H1 (cell line): ENCODE data around the gene ZNF423. TPM values are rescaled to one million over a fixed set of nuclear protein-coding genes. Genes with fewer than 3 reads are reported as not detected.

ENCODE experiments used
- CTCF ChIA-PET: fragments of 300-600 bp; sonication (Branson Sonifier 250); formaldehyde crosslinking; loops from one replicate; lab custom pipeline; 2021; ENCODE audit not compliant: partially characterized antibody; lab: Charles Lee
- POLR2A ChIA-PET: fragments of 300-600 bp; sonication (Branson Sonifier 250); formaldehyde crosslinking; loops from one replicate; lab custom pipeline; 2021; ENCODE audit warnings: inconsistent platforms; ENCODE audit not compliant: partially characterized antibody; lab: Charles Lee
- DNase-seq, 2 experiments: peaks; one replicate each; pipeline versions ENCODE4 v3.0.0 to v3.0.0-alpha.2; 2010 to 2022; ENCODE audit warnings: low spot score in 2 of 2, low read depth in 1 of 2, mixed read lengths in 1 of 2
- FAIRE-seq: peaks from 2 replicates; lab custom pipeline; 2011; peaks lifted over from hg19 to GRCh38; lab: Jason Lieb, UNC
- H2AFZ ChIP-seq: 2 replicates; pipeline ENCODE4 v1.8.1; 2012; ENCODE audit warnings: low read length, inconsistent platforms
- H2AK5ac ChIP-seq: 2 replicates; pipeline ENCODE4 v1.6.1; 2013; ENCODE audit warnings: low read depth, low read length
- H2BK120ac ChIP-seq: replicated peaks from 2 replicates; pipeline ENCODE3; 2013; ENCODE audit warnings: low read depth, low read length, inconsistent platforms
- H2BK12ac ChIP-seq: 2 replicates; pipeline ENCODE4 v1.6.1; 2013; ENCODE audit warnings: low read depth, low read length
- H2BK15ac ChIP-seq: 2 replicates; pipeline ENCODE4 v1.6.1; 2013; ENCODE audit warnings: low read length
- H2BK20ac ChIP-seq: 2 replicates; pipeline ENCODE4 v1.6.1; 2013; ENCODE audit warnings: low read length
- H2BK5ac ChIP-seq: 2 replicates; pipeline ENCODE4 v1.6.1; 2013; ENCODE audit warnings: low read depth, low read length
- H3K14ac ChIP-seq: 2 replicates; pipeline ENCODE4 v1.6.1; 2013; ENCODE audit warnings: inconsistent platforms; ENCODE audit not compliant: insufficient read length
- H3K18ac ChIP-seq: 2 replicates; pipeline ENCODE4 v1.6.1; 2013; ENCODE audit warnings: low read length; ENCODE audit errors: extremely low read depth
- H3K23ac ChIP-seq: 2 replicates; pipeline ENCODE4 v1.6.1; 2013; ENCODE audit warnings: inconsistent platforms; ENCODE audit not compliant: insufficient read length
- H3K23me2 ChIP-seq: 2 replicates; pipeline ENCODE4 v1.6.1; 2013; ENCODE audit warnings: low read depth, low read length
- H3K27ac ChIP-seq: 2 replicates; pipeline ENCODE4 v1.6.1; 2011; ENCODE audit warnings: low read depth, low read length, inconsistent platforms
- H3K27me3 ChIP-seq, 4 experiments: replicated peaks in 1 of 4; 1 replicate in 1 of 4; 2 replicates in 3 of 4; pipeline versions ENCODE4 v1.6.1 to v1.8.1; 2011 to 2013; ENCODE audit warnings: low read length in 3 of 4, mild to moderate bottlenecking in 3 of 4, inconsistent platforms in 2 of 4, mixed read lengths in 2 of 4, moderate library complexity in 1 of 4; ENCODE audit not compliant: control insufficient read depth in 3 of 4, insufficient read depth in 3 of 4; ENCODE audit errors: extremely low read depth in 1 of 4
- H3K36me3 ChIP-seq, 4 experiments: 2 replicates each; pipeline versions ENCODE4 v1.6.1 to v1.8.1; 2011 to 2013; ENCODE audit warnings: mild to moderate bottlenecking in 4 of 4, low read length in 3 of 4, moderate library complexity in 2 of 4, control low read depth in 1 of 4, inconsistent platforms in 1 of 4; ENCODE audit not compliant: insufficient read depth in 4 of 4, control insufficient read depth in 2 of 4
- H3K4ac ChIP-seq: replicated peaks from 2 replicates; pipeline ENCODE3; 2013; ENCODE audit warnings: low read length, low read depth, mixed read lengths, inconsistent platforms; ENCODE audit not compliant: insufficient read length
- H3K4me1 ChIP-seq, 4 experiments: replicated peaks in 1 of 4; 1 replicate in 1 of 4; 2 replicates in 3 of 4; pipeline versions ENCODE4 v1.6.1 to v1.8.1; 2011 to 2013; ENCODE audit warnings: low read length in 3 of 4, inconsistent platforms in 2 of 4, mixed read lengths in 1 of 4; ENCODE audit not compliant: insufficient read depth in 4 of 4, control insufficient read depth in 3 of 4
- H3K4me2 ChIP-seq, 2 experiments: 2 replicates each; pipeline versions ENCODE4 v1.6.1 to v1.8.1; 2011 to 2013; ENCODE audit warnings: low read depth in 2 of 2, low read length in 2 of 2, control low read depth in 1 of 2, inconsistent platforms in 1 of 2, mild to moderate bottlenecking in 1 of 2; ENCODE audit not compliant: insufficient read depth in 1 of 2
- H3K4me3 ChIP-seq, 4 experiments: fragments of 200-600, 300-600 bp in 1 of 4; sonication (generic), shearing (Covaris generic), sonication (Bioruptor Twin) in 1 of 4; 2 replicates each; pipeline versions ENCODE4 v1.5.1 to v1.8.1; 2011 to 2016; ENCODE audit warnings: low read length in 4 of 4, low read depth in 3 of 4, control low read depth in 2 of 4, inconsistent platforms in 2 of 4, mild to moderate bottlenecking in 2 of 4, mixed read lengths in 1 of 4, moderate library complexity in 1 of 4; ENCODE audit not compliant: insufficient read depth in 2 of 4; ENCODE audit errors: extremely low read depth in 1 of 4
- H3K56ac ChIP-seq: replicated peaks from 2 replicates; pipeline ENCODE3; 2013; ENCODE audit warnings: low read depth, mild to moderate bottlenecking, mixed read lengths, low read length, inconsistent platforms; ENCODE audit not compliant: insufficient read length
- H3K79me1 ChIP-seq: 2 replicates; pipeline ENCODE4 v1.6.1; 2013; ENCODE audit warnings: low read depth, low read length, control low read depth
- H3K79me2 ChIP-seq, 2 experiments: 2 replicates each; pipeline versions ENCODE4 v1.6.1 to v1.8.1; 2012 to 2013; ENCODE audit warnings: low read length in 2 of 2, mild to moderate bottlenecking in 2 of 2, inconsistent platforms in 1 of 2; ENCODE audit not compliant: insufficient read depth in 2 of 2, control insufficient read depth in 1 of 2
- H3K9ac ChIP-seq, 4 experiments: replicated peaks in 1 of 4; 1 replicate in 1 of 4; 2 replicates in 3 of 4; pipeline versions ENCODE4 v1.6.1 to v1.8.1; 2011 to 2013; ENCODE audit warnings: low read depth in 3 of 4, low read length in 3 of 4, control low read depth in 2 of 4, mild to moderate bottlenecking in 2 of 4, moderate library complexity in 2 of 4, inconsistent platforms in 1 of 4; ENCODE audit errors: extremely low read depth in 1 of 4
- H3K9me3 ChIP-seq, 2 experiments: 2 replicates each; pipeline versions ENCODE4 v1.6.1 to v1.8.1; 2012 to 2013; ENCODE audit warnings: mild to moderate bottlenecking in 2 of 2, moderate library complexity in 2 of 2, control low read depth in 1 of 2, inconsistent platforms in 1 of 2, low read depth in 1 of 2, low read length in 1 of 2, mixed read lengths in 1 of 2; ENCODE audit not compliant: insufficient read depth in 2 of 2
- H4K20me1 ChIP-seq, 2 experiments: replicated peaks in 1 of 2; 2 replicates each; pipeline versions ENCODE3 to v1.8.1; 2011 to 2013; ENCODE audit warnings: inconsistent platforms in 2 of 2, low read length in 2 of 2, mild to moderate bottlenecking in 1 of 2; ENCODE audit not compliant: insufficient read depth in 2 of 2, control insufficient read depth in 1 of 2
- H4K5ac ChIP-seq: 2 replicates; pipeline ENCODE4 v1.6.1; 2013; ENCODE audit warnings: low read length, low read depth, mixed read lengths, inconsistent platforms; ENCODE audit not compliant: insufficient read length
- H4K8ac ChIP-seq: 2 replicates; pipeline ENCODE4 v1.8.0; 2013; ENCODE audit warnings: mild to moderate bottlenecking, moderate library complexity, low read length, inconsistent platforms; ENCODE audit not compliant: insufficient read depth; ENCODE audit errors: extremely low read depth
- H4K91ac ChIP-seq: replicated peaks from 2 replicates; pipeline ENCODE3; 2013; ENCODE audit warnings: low read length, mixed read lengths, inconsistent platforms; ENCODE audit not compliant: insufficient read length
- BCL11A ChIP-seq, 2 experiments: IDR thresholded peaks; one replicate each; pipeline ENCODE4 v1.6.1; 2011; ENCODE audit warnings: low read depth in 2 of 2, low read length in 2 of 2, mild to moderate bottlenecking in 2 of 2
- GABPA ChIP-seq: IDR thresholded peaks from 2 replicates; pipeline ENCODE4 v1.6.1; 2011; ENCODE audit warnings: mild to moderate bottlenecking, low read length, moderate library complexity, borderline replicate concordance; ENCODE audit not compliant: insufficient read depth
- HDAC2 ChIP-seq, 2 experiments: fragments of 300-600 bp in 1 of 2; sonication (generic) in 1 of 2; IDR thresholded peaks; 2 replicates each; pipeline ENCODE4 v1.6.1; 2011 to 2012; ENCODE audit warnings: low read depth in 2 of 2, low read length in 2 of 2, mild to moderate bottlenecking in 2 of 2, moderate library complexity in 2 of 2, borderline replicate concordance in 1 of 2, inconsistent platforms in 1 of 2
- NANOG ChIP-seq: IDR thresholded peaks from 2 replicates; pipeline ENCODE4 v1.6.1; 2011; ENCODE audit warnings: low read length, low read depth, mild to moderate bottlenecking, inconsistent platforms; ENCODE audit not compliant: insufficient read depth, poor library complexity, severe bottlenecking
- NRF1 ChIP-seq: IDR thresholded peaks from 2 replicates; pipeline ENCODE4 v1.6.1; 2011; ENCODE audit warnings: mild to moderate bottlenecking, low read depth, low read length, improper control_type of control experiment
- POU5F1 ChIP-seq: IDR thresholded peaks from 2 replicates; pipeline ENCODE4 v1.6.1; 2011; ENCODE audit warnings: low read depth, mild to moderate bottlenecking, low read length, moderate library complexity
- RXRA ChIP-seq: IDR thresholded peaks from 2 replicates; pipeline ENCODE4 v1.6.1; 2011; ENCODE audit warnings: low read depth, mild to moderate bottlenecking, low read length, moderate library complexity; ENCODE audit not compliant: insufficient read depth
- SP2 ChIP-seq: IDR thresholded peaks from 2 replicates; pipeline ENCODE4 v1.6.1; 2012; ENCODE audit warnings: mild to moderate bottlenecking, low read length, inconsistent platforms
- TEAD4 ChIP-seq: IDR thresholded peaks from 2 replicates; pipeline ENCODE4 v1.6.1; 2012; ENCODE audit warnings: low read depth, low read length, inconsistent platforms, mixed read lengths
- ZNF274 ChIP-seq: IDR thresholded peaks from 2 replicates; pipeline ENCODE4 v1.7.0; 2012; ENCODE audit warnings: low read length, borderline replicate concordance; ENCODE audit errors: extremely low read depth
- WGBS, 2 experiments: shearing (Covaris generic) in 1 of 2; methylation state at CpG; one replicate each; pipeline versions ENCODE4 v1.1.6 to v1.1.7; 2013 to 2015; ENCODE audit warnings: low lambda C conversion rate in 2 of 2, mixed read lengths in 2 of 2, inconsistent platforms in 1 of 2, low coverage in 1 of 2, missing lambda C conversion rate in 1 of 2; ENCODE audit not compliant: insufficient replicate concordance in 2 of 2, insufficient coverage in 1 of 2, insufficient read length in 1 of 2; ENCODE audit errors: extremely low coverage in 1 of 2, missing lambda C conversion rate in 1 of 2; 5-methylcytosine and 5-hydroxymethylcytosine counted together
- polyA plus RNA-seq, 7 experiments: library from polyadenylated mRNA; depleted of rRNA in 3 of 7; stranded (reverse) in 5 of 7; unstranded in 2 of 7; fragments of >200 nt in 5 of 7; fragments of 200-250 nt in 2 of 7; gene quantifications; 1 replicate in 5 of 7; 2 replicates in 1 of 7; 4 replicates in 1 of 7; pipeline versions ENCODE4 v1.2.1 to v1.2.3, GENCODE V29; 2011 to 2013; ENCODE audit warnings: missing spikeins in 2 of 7, mixed read lengths in 2 of 7
- total RNA-seq: library from RNA; stranded (reverse); fragmentation: NEBNext Ultra II Directional; extraction: Animal tissue kit (Norgen Biotek cat#: 25700); gene quantifications from 2 replicates; pipeline ENCODE4 v1.2.1, GENCODE V29; 2021

Gene ZNF423
- total and polyA plus RNA-seq, 2 of the 8 experiments (the other 6 are each of a cell fraction or from before 2014, with no cell fraction given), result 38.2 to 52.3 TPM

GRCh38 chr16:49622421-49623402 is 233.2 kb downstream of the ZNF423 start:
- DNase-seq, result no peak
- Histone ChIP-seq H2BK12ac (0 out of 2 replicates have a peak overlapping the region, but pooled peaks have one; percentile 23), H3K9me3 (no peaks in the 10 kb centered on the region), H3K18ac (no peak overlapping the region), H3K14ac (no peak overlapping the region), H4K8ac (no peak overlapping the region; the same call in 1 of the 2 replicates), H3K56ac (no peak overlapping the region), H3K9ac (no peak overlapping the region), H4K20me1 (peaks cover 0 to 5% of the 10 kb centered on the region in 2 experiments), H3K79me2 (no peaks in the 10 kb centered on the region; a peak in 1 of 4 replicates), H3K4me2 (no peak overlapping the region), H2BK20ac (no peak overlapping the region), H2AK5ac (no peak overlapping the region), H3K27ac (no peak overlapping the region), H3K4ac (no peak overlapping the region), H2BK5ac (no peak overlapping the region), H3K23ac (no peak overlapping the region), H2BK120ac (no peak overlapping the region), H3K4me3 (no peak overlapping the region), H4K5ac (no peak overlapping the region), H4K91ac (no peak overlapping the region), H2AFZ (no peak overlapping the region), H3K79me1 (peaks cover 4% of the 10 kb centered on the region; the same call in 1 of the 2 replicates), H2BK15ac (no peak overlapping the region), H3K23me2 (peaks cover 18% of the 10 kb centered on the region), H3K36me3 (peaks cover 0 to 8% (median 0%) of the 10 kb centered on the region in 4 experiments; a peak in 1 of 8 replicates), H3K4me1 (peaks cover 0 to 16% (median 10%) of the 10 kb centered on the region in 4 experiments; a peak in 6 of 7 replicates), H3K27me3 (no peaks in the 10 kb centered on the region)
- CTCF ChIA-PET, result interaction anchor here (0.6 to 0.7 kb wide), 2 partner anchors 10 to 486 kb away, joined by 3 read pairs; no protein-coding TSS in a partner anchor
- no peak for FAIRE-seq
- 89% methylated on average over 17 of the region's 17 CpGs; no CpG with 5 or more reads in 1 of the 2 experiments for WGBS, 2 experiments
- POLR2A ChIA-PET, result interaction anchor here (1.0 kb wide), 1 partner anchor 9 kb away, joined by 3 read pairs; no protein-coding TSS in a partner anchor
- TF ChIP-seq BCL11A (IDR thresholded peaks at IDR 0.05; ENCODE audit: low read depth in 2 of 2, low read length in 2 of 2), result no peak
- no peak for TF ChIP-seq POU5F1
- no peak for TF ChIP-seq SP2
- TF ChIP-seq RXRA, result no peak
- no peak for TF ChIP-seq NANOG
- no peak for TF ChIP-seq NRF1
- TF ChIP-seq HDAC2 (IDR thresholded peaks at IDR 0.05; ENCODE audit: borderline replicate concordance in 1 of 2, low read depth in 2 of 2, low read length in 2 of 2), result no peak
- no peak for TF ChIP-seq TEAD4
- TF ChIP-seq ZNF274, result no peak
- no peak for TF ChIP-seq GABPA
